ENCODE data around the gene LACTBL1. TPM values are rescaled to one million over a fixed set of nuclear protein-coding genes. Genes with fewer than 3 reads are reported as not detected.
"Not testable (repeated sequence)": the region's sequence is repeated elsewhere in the genome, so short reads cannot be mapped to it uniquely, and the experiment has no call there.

Gene LACTBL1
- total and polyA plus RNA-seq, 3 donors from 2014 or later = 0.50 to 1.6 TPM; not detected in 1

GRCh38 chr1:23019094-23019862, 46.6 kb upstream of the LACTBL1 start, which contains the start of gene KDM1A:
Gene KDM1A, plus strand, starts transcription at chr1:23019468. Its CDS starts 129 bp downstream, at chr1:23019597.
- H3K27ac ChIP-seq = peak within 1 kb of the TSS; percentile 89 to 94
- TF ChIP-seq CTCF (IDR thresholded peaks at IDR 0.05) (peak in 1 of 3 experiments; percentile 0), POLR2A (IDR thresholded peaks at IDR 0.05) (peak; percentile 6)
- no peaks in the 10 kb centered on the region for H3K36me3 ChIP-seq (ENCODE audit: low read depth, missing control alignments)
- WGBS, 2 donors = 0% methylated on average over 11 to 65 of the region's 85 CpGs
- peaks cover 11% of the 10 kb centered on the region for H3K4me1 ChIP-seq
- H3K9me3 ChIP-seq = no peaks in the 10 kb centered on the region
- H3K27me3 ChIP-seq = no peaks in the 10 kb centered on the region
- intact Hi-C loops (cut with DNase I; ENCODE audit: low total_unique reads) = no loop called here
- H3K4me3 ChIP-seq = peak within 1 kb of the TSS; percentile 94 to 96
- peak; percentile 99 for DNase-seq

- WGBS, 2 donors = 18 to 22% methylated on average over 10 of the region's 10 CpGs
- TF ChIP-seq CTCF (IDR thresholded peaks at IDR 0.05) (no peak), POLR2A (IDR thresholded peaks at IDR 0.05) (no peak)
- H3K9me3 ChIP-seq = no peaks in the 10 kb centered on the region
- no peaks in the 10 kb centered on the region for H3K36me3 ChIP-seq (ENCODE audit: low read depth, missing control alignments)
- H3K4me3 ChIP-seq = peak overlapping the region; percentile 94 to 96
- peaks cover 11% of the 10 kb centered on the region for H3K4me1 ChIP-seq
- H3K27ac ChIP-seq = peak overlapping the region; percentile 40 to 94
- intact Hi-C loops (cut with DNase I; ENCODE audit: low total_unique reads) = no loop called here
- no peaks in the 10 kb centered on the region for H3K27me3 ChIP-seq
- DNase-seq = no peak
Measured at GRCh38 chr1:23018661-23019093, 46.0 kb upstream of the LACTBL1 start.

DNA sequence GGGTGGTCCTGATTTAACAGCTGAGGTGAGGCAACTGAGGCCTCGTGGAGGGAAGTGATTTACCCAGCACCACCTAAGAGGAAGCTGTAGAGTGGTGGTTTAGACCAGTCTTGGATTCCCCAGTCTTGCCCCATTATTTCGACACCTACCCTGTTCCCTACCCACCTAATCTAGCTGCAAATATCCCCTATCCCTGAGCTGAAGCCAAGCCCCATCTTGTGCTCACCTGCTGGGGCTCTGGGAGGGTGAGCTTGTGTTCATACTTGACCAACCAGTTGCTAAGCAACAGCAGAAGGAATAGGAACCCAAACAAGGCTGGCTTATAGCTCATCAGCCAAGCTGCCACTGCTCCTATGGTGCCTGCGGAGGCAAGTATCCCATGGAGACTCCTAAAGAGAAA, 41.0 kb upstream of the LACTBL1 start:
- Histone ChIP-seq H3K9me3 (no peaks in the 10 kb centered on the region), H3K4me3 (no peak overlapping the region), H3K4me1 (no peaks in the 10 kb centered on the region), H3K27me3 (no peaks in the 10 kb centered on the region), H3K36me3 (ENCODE audit: low read depth, missing control alignments) (no peaks in the 10 kb centered on the region), H3K27ac (no peak overlapping the region)
- 67 to 74% methylated on average over 2 to 3 of the region's 3 CpGs for WGBS, 2 donors
- TF ChIP-seq CTCF (IDR thresholded peaks at IDR 0.05) (no peak), POLR2A (IDR thresholded peaks at IDR 0.05) (no peak)
- no peak for DNase-seq
- intact Hi-C loops (cut with DNase I; ENCODE audit: low total_unique reads) = no loop called here

GRCh38 chr1:23010025-23010424, 37.4 kb upstream of the LACTBL1 start:
- intact Hi-C loops (cut with DNase I; ENCODE audit: low total_unique reads) = not testable (repeated sequence)

GRCh38 chr1:23008901-23009300, 36.2 kb upstream of the LACTBL1 start:
- Histone ChIP-seq H3K4me3 (no peak overlapping the region), H3K4me1 (peaks cover 8% of the 10 kb centered on the region), H3K9me3 (no peaks in the 10 kb centered on the region), H3K27ac (no peak overlapping the region), H3K36me3 (ENCODE audit: low read depth, missing control alignments) (no peaks in the 10 kb centered on the region), H3K27me3 (no peaks in the 10 kb centered on the region)
- WGBS, 2 donors = 92 to 94% methylated on average over 2 of the region's 2 CpGs
- no peak for TF ChIP-seq POLR2A (IDR thresholded peaks at IDR 0.05)
- TF ChIP-seq CTCF (IDR thresholded peaks at IDR 0.05) = no peak
- DNase-seq = no peak
- intact Hi-C loops (cut with DNase I; ENCODE audit: low total_unique reads) = no loop called here

More at GRCh38 chr1:23010025-23010424, 37.4 kb upstream of the LACTBL1 start:
- H3K4me1 ChIP-seq; H3K27me3 ChIP-seq; DNase-seq; H3K4me3 ChIP-seq; H3K27ac ChIP-seq; H3K36me3 ChIP-seq (ENCODE audit: low read depth, missing control alignments); H3K9me3 ChIP-seq: not testable (repeated sequence)
- WGBS, 2 donors = 83 to 98% methylated on average over 8 of the region's 8 CpGs

Measured in testis (tissue), 3 donors.